Heart left ventricle (tissue), 13 donors: ENCODE measurements around the gene ARHGAP44.

Experiments
- CTCF ChIP-seq, 12 donors: fragments of 200-600 bp; sonication (generic) in 4 of 12; IDR thresholded peaks; one replicate each; pipeline versions ENCODE4 v1.5.0 to v1.8.0; 2018 to 2022; ENCODE audit warnings: antibody characterized with exemption in 12 of 12, mild to moderate bottlenecking in 5 of 12
- POLR2A ChIP-seq, 2 donors: fragments of 450-650 bp; IDR thresholded peaks; one replicate each; pipeline ENCODE4 v1.6.1; 2017; ENCODE audit warnings: antibody characterized with exemption in 2 of 2, mild to moderate bottlenecking in 2 of 2, moderate library complexity in 2 of 2
- donor health status: ischemic (EF 13 %, LVEDD 7.1; RV severe dilation, severe dysfunction).
- donor health status: DM: no; HTN: yes; CAD: no.
- donor health status: DM: no; HTN: no; CAD: no.
- donor health status: ischemic (EF 25% LVEDD 6.9; RV normal size, moderate dysfunction).
- donor health status: ischemic (EF 25% LVEDD 5.7; RV mildly dilated, moderate dysfunction).
- donor health status: ischemic (EF 35%, LVEDD 5.7; RV mildly dilated, moderate dysfunction).
- donor health status: nonischemic (EF 11% LVEDD 7.7; RV severe dilation, severe dysfunction).
- donor health status: DM: yes; HTN: yes; CAD: no.
- donor health status: PGD.
- donor health status: ischemic (EF 29% LVEDD 5.4; RV normal size, mild dysfunction).
- donor health status: nonischemic (EF 23%, LVEDD 6.1; RV moderate dilation, normal function).

- no peak for TF ChIP-seq CTCF (IDR thresholded peaks at IDR 0.05)
- no peak for TF ChIP-seq POLR2A (IDR thresholded peaks at IDR 0.05)
Observed at GRCh38 chr17:12887088-12887487, 97.8 kb downstream of the ARHGAP44 start.
